H9 (cell line): ENCODE measurements around the gene MAP2K3. TPM values are rescaled to one million over a fixed set of nuclear protein-coding genes. Genes with fewer than 3 reads are reported as not detected.

Experiments
- DNase-seq: peaks from one replicate; pipeline ENCODE4 v3.0.0-alpha.2; 2017
- H2AFZ ChIP-seq: one replicate; pipeline ENCODE4 v1.6.1; 2013; ENCODE audit warnings: mild to moderate bottlenecking, low read length, control low read depth, moderate library complexity
- H2AK5ac ChIP-seq: 2 replicates; pipeline ENCODE4 v1.6.1; 2013; ENCODE audit warnings: low read length, control low read depth, mixed read lengths; ENCODE audit not compliant: insufficient read length
- H2BK120ac ChIP-seq: one replicate; pipeline ENCODE4 v1.6.1; 2013; ENCODE audit warnings: low read depth, mild to moderate bottlenecking, low read length, control low read depth, inconsistent platforms; ENCODE audit not compliant: poor library complexity, severe bottlenecking
- H2BK12ac ChIP-seq: 2 replicates; pipeline ENCODE4 v1.6.1; 2013; ENCODE audit warnings: low read length, control low read depth, mixed read lengths, low read depth; ENCODE audit not compliant: insufficient read length
- H2BK15ac ChIP-seq: 2 replicates; pipeline ENCODE4 v1.6.1; 2013; ENCODE audit warnings: low read depth, low read length, control low read depth
- H2BK20ac ChIP-seq: one replicate; pipeline ENCODE4 v1.6.1; 2013; ENCODE audit warnings: low read depth, mild to moderate bottlenecking, low read length, control low read depth, inconsistent platforms; ENCODE audit not compliant: poor library complexity, severe bottlenecking
- H2BK5ac ChIP-seq: 2 replicates; pipeline ENCODE4 v1.6.1; 2013; ENCODE audit warnings: low read length, control low read depth, mixed read lengths; ENCODE audit not compliant: insufficient read length
- H3K14ac ChIP-seq: 2 replicates; pipeline ENCODE4 v1.6.1; 2013; ENCODE audit warnings: low read length, control low read depth; ENCODE audit not compliant: insufficient read depth
- H3K18ac ChIP-seq: 2 replicates; pipeline ENCODE4 v1.6.1; 2013; ENCODE audit warnings: low read depth, mild to moderate bottlenecking, mixed read lengths, low read length, control low read depth; ENCODE audit not compliant: insufficient read length
- H3K23ac ChIP-seq: 2 replicates; pipeline ENCODE4 v1.6.1; 2013; ENCODE audit warnings: low read length, control low read depth, mixed read lengths, low read depth; ENCODE audit not compliant: insufficient read length
- H3K23me2 ChIP-seq: 2 replicates; pipeline ENCODE4 v1.6.1; 2013; ENCODE audit warnings: low read depth, mild to moderate bottlenecking, mixed read lengths, low read length, control low read depth; ENCODE audit not compliant: insufficient read length, poor library complexity, severe bottlenecking
- H3K27ac ChIP-seq: 2 replicates; pipeline ENCODE4 v1.5.1; 2013; ENCODE audit warnings: low read length, control low read depth, mixed read lengths, low read depth; ENCODE audit not compliant: insufficient read length
- H3K27me3 ChIP-seq: 2 replicates; pipeline ENCODE4 v1.6.1; 2013; ENCODE audit warnings: low read length, control low read depth, inconsistent platforms; ENCODE audit not compliant: insufficient read depth
- H3K4ac ChIP-seq: 2 replicates; pipeline ENCODE4 v1.6.1; 2013; ENCODE audit warnings: low read depth, mild to moderate bottlenecking, control low read depth, inconsistent platforms, low read length, moderate library complexity
- H3K4me1 ChIP-seq: 2 replicates; pipeline ENCODE4 v1.6.1; 2013; ENCODE audit warnings: low read length, control low read depth, inconsistent platforms; ENCODE audit not compliant: insufficient read depth
- H3K4me2 ChIP-seq: 2 replicates; pipeline ENCODE4 v1.6.1; 2013; ENCODE audit warnings: low read length, control low read depth, mixed read lengths; ENCODE audit not compliant: insufficient read length, insufficient read depth
- H3K56ac ChIP-seq: 2 replicates; pipeline ENCODE4 v1.6.1; 2013; ENCODE audit warnings: low read depth, mild to moderate bottlenecking, mixed read lengths, low read length, control low read depth; ENCODE audit not compliant: insufficient read length
- H3K79me1 ChIP-seq: 2 replicates; pipeline ENCODE4 v1.6.1; 2013; ENCODE audit warnings: low read depth, mild to moderate bottlenecking, moderate library complexity, low read length, control low read depth, inconsistent platforms; ENCODE audit not compliant: insufficient read depth, poor library complexity, severe bottlenecking
- H3K79me2 ChIP-seq: 2 replicates; pipeline ENCODE4 v1.6.1; 2013; ENCODE audit warnings: low read length, control low read depth, inconsistent platforms; ENCODE audit not compliant: insufficient read depth
- H3K9ac ChIP-seq: 2 replicates; pipeline ENCODE4 v1.6.1; 2013; ENCODE audit warnings: low read length, control low read depth, mixed read lengths; ENCODE audit not compliant: insufficient read length; ENCODE audit errors: extremely low read depth
- H3K9me3 ChIP-seq: one replicate; pipeline ENCODE4 v1.6.1; 2013; ENCODE audit warnings: low read depth, low read length, inconsistent platforms; ENCODE audit not compliant: control insufficient read depth
- H3T11ph ChIP-seq: one replicate; pipeline ENCODE4 v1.6.1; 2013; ENCODE audit warnings: mild to moderate bottlenecking, low read length, control low read depth, inconsistent platforms
- H4K20me1 ChIP-seq: one replicate; pipeline ENCODE4 v1.6.1; 2013; ENCODE audit not compliant: control insufficient read depth, insufficient read length, insufficient read depth
- H4K5ac ChIP-seq: 2 replicates; pipeline ENCODE4 v1.6.1; 2013; ENCODE audit warnings: low read depth, mild to moderate bottlenecking, mixed read lengths, low read length, control low read depth; ENCODE audit not compliant: insufficient read length
- H4K8ac ChIP-seq: replicated peaks from 2 replicates; pipeline ENCODE4 v1.6.1; 2013; ENCODE audit warnings: low read length, control low read depth, mixed read lengths, low read depth; ENCODE audit not compliant: insufficient read length
- H4K91ac ChIP-seq: 2 replicates; pipeline ENCODE4 v1.6.1; 2013; ENCODE audit warnings: low read depth, mild to moderate bottlenecking, moderate library complexity, mixed read lengths, low read length, control low read depth; ENCODE audit not compliant: insufficient read length
- H3K27ac Mint-ChIP-seq, 3 experiments: 2 replicates in 2 of 3; 3 replicates in 1 of 3; pipeline ENCODE4 v1.8.0; 2020 to 2021; ENCODE audit warnings: mixed read lengths in 3 of 3, mild to moderate bottlenecking in 1 of 3, moderate library complexity in 1 of 3
- H3K27me3 Mint-ChIP-seq: 2 replicates; pipeline ENCODE4 v1.8.0; 2021; ENCODE audit warnings: low read depth, mild to moderate bottlenecking, moderate library complexity, mixed read lengths
- H3K36me3 Mint-ChIP-seq, 3 experiments: 2 replicates in 2 of 3; 3 replicates in 1 of 3; pipeline ENCODE4 v1.8.0; 2020 to 2021; ENCODE audit warnings: low read depth in 3 of 3, mixed read lengths in 3 of 3; ENCODE audit not compliant: insufficient read depth in 1 of 3
- H3K4me1 Mint-ChIP-seq, 2 experiments: 2 replicates each; pipeline ENCODE4 v1.8.0; 2020; ENCODE audit warnings: mixed read lengths in 2 of 2
- H3K4me3 Mint-ChIP-seq, 2 experiments: 2 replicates in 1 of 2; 3 replicates in 1 of 2; pipeline ENCODE4 v1.8.0; 2020 to 2021; ENCODE audit warnings: mild to moderate bottlenecking in 2 of 2, mixed read lengths in 2 of 2, moderate library complexity in 1 of 2
- H3K9me3 Mint-ChIP-seq, 2 experiments: 2 replicates in 1 of 2; 3 replicates in 1 of 2; pipeline ENCODE4 v1.8.0; 2020; ENCODE audit warnings: mild to moderate bottlenecking in 2 of 2, mixed read lengths in 2 of 2, moderate library complexity in 1 of 2
- WGBS: extraction: QIAGEN DNeasy Blood & Tissue Kit; methylation state at CpG from one replicate; pipeline ENCODE4 v1.1.7; 2013; ENCODE audit warnings: missing lambda C conversion rate, low lambda C conversion rate, mixed read lengths; ENCODE audit not compliant: insufficient read length; ENCODE audit errors: extremely low coverage; 5-methylcytosine and 5-hydroxymethylcytosine counted together
- long read RNA-seq: library from polyadenylated mRNA; unstranded; transcript quantifications from one replicate; pipeline ENCODE4 v2.0.0, GENCODE V29; 2020
- total RNA-seq: library from RNA; stranded (reverse); gene quantifications from 2 replicates; pipeline ENCODE4 v1.2.1, GENCODE V29; 2021
- TF ChIP-seq, protein P1 (sequence below): fragments of 200-600 bp; sonication (generic); conservative IDR thresholded peaks from 3 replicates; pipeline ENCODE4 v1.8.0; 2021; ENCODE audit warnings: antibody characterized with exemption, mild to moderate bottlenecking

MAP2K3 gene
- total RNA-seq, result 26.1 and 27.0 TPM in 2 replicates
- long read RNA-seq, transcript MAP2K3-202 (12 exons, 2,303 nt), result major isoform, 296 of 345 reads
- long read RNA-seq, partial matches to known transcripts, result 4 of 345 reads
- long read RNA-seq, other reads (novel, unspliced or antisense), result 44 of 345 reads

DNA sequence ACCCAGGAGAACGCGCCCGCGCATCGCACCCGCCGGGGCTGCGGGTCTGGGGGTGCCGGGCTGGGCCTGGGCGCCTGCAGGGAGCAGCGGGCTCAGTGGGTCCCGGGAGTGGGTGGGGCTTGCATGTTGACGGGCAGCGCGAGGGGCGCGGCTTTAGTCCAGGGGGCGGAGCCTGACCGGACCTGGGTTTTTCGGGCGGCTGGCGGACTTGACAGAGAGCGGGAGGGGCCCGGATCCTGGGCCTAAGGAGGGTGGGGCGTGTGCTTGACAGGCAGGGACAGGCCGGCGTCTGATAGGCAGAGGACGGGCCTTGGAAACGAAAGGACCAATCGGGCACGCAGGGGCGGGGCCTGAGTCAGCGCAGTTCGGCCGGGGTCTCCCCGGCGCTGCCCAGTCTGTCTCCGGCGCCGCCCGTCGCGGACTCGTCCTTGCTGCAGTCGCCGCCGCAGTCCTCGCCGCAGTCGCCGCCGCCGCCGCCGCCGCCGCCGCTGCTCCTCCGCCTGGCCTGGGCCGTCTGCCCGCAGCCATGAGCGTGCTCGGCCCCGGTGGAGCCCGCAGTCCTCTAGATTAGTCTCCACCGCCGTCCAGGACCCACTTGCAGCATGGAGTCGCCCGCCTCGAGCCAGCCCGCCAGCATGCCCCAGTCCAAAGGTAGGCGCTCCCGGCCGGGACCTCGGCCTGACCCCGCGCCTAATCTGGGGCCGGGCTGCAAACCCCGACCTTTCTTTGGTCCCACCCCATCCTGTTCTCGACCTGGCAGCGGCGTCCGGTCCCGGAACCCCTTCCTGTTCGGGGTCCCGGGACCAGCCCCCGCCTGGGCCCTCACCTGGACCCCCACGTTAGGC is at the start of gene MAP2K3:
MAP2K3 (plus strand) TSS at position 393 of the 845 bp plus-strand sequence; CDS start at position 603, 210 bp downstream.
- Histone ChIP-seq H3K27ac (no peak within 1 kb of the TSS), H4K8ac (no peak within 1 kb of the TSS), H2BK120ac (no peak within 1 kb of the TSS), H3K4me2 (peak within 1 kb of the TSS; percentile 80), H3K79me1 (no peaks in the 10 kb centered on the region), H2BK20ac (no peak within 1 kb of the TSS), H3T11ph (no peak within 1 kb of the TSS), H3K18ac (peak within 1 kb of the TSS; percentile 29), H3K14ac (no peak within 1 kb of the TSS; the same call in 1 of the 2 replicates), H3K23me2 (peaks cover 15% of the 10 kb centered on the region), H3K9ac (peak within 1 kb of the TSS; percentile 53), H4K91ac (no peak within 1 kb of the TSS), H2BK5ac (no peak within 1 kb of the TSS), H3K23ac (no peak within 1 kb of the TSS), H2BK15ac (no peak within 1 kb of the TSS), H4K5ac (no peak within 1 kb of the TSS), H2AK5ac (no peak within 1 kb of the TSS), H3K9me3 (no peaks in the 10 kb centered on the region), H3K27me3 (peaks cover 7% of the 10 kb centered on the region; the same call in 1 of the 2 replicates), H3K56ac (no peak within 1 kb of the TSS), H2BK12ac (no peak within 1 kb of the TSS), H3K79me2 (no peaks in the 10 kb centered on the region; the same call in 1 of the 2 replicates), H3K4me1 (no peaks in the 10 kb centered on the region), H4K20me1 (no peaks in the 10 kb centered on the region), H2AFZ (no peak within 1 kb of the TSS), H3K4ac (no peak within 1 kb of the TSS)
- Mint-ChIP-seq H3K4me3 (peak within 1 kb of the TSS; percentile 80 to 92), H3K27me3 (peaks cover 41% of the 10 kb centered on the region), H3K27ac (0 out of 7 replicates have a peak within 1 kb of the TSS, but pooled peaks of 1 of the 3 experiments have one; percentile 34), H3K4me1 (peaks cover 22 to 23% of the 10 kb centered on the region in 2 experiments), H3K9me3 (no peaks in the 10 kb centered on the region; a peak in 2 of 5 replicates), H3K36me3 (peaks cover 0 to 4% (median 0%) of the 10 kb centered on the region in 3 experiments; a peak in 3 of 7 replicates)
- no CpG with 5 or more reads among the region's 88 CpGs for WGBS
- peak; percentile 100 for DNase-seq
- TF ChIP-seq, protein P1, sequence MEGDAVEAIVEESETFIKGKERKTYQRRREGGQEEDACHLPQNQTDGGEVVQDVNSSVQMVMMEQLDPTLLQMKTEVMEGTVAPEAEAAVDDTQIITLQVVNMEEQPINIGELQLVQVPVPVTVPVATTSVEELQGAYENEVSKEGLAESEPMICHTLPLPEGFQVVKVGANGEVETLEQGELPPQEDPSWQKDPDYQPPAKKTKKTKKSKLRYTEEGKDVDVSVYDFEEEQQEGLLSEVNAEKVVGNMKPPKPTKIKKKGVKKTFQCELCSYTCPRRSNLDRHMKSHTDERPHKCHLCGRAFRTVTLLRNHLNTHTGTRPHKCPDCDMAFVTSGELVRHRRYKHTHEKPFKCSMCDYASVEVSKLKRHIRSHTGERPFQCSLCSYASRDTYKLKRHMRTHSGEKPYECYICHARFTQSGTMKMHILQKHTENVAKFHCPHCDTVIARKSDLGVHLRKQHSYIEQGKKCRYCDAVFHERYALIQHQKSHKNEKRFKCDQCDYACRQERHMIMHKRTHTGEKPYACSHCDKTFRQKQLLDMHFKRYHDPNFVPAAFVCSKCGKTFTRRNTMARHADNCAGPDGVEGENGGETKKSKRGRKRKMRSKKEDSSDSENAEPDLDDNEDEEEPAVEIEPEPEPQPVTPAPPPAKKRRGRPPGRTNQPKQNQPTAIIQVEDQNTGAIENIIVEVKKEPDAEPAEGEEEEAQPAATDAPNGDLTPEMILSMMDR, result no peak
